Activated CD8-positive, alpha-beta memory T cell treated with anti-CD3 and anti-CD28 coated beads, Interleukin-2, amount 50 U/mL, for 24 hours (primary cell): ENCODE results near the gene DPP6.
"Not testable (repeated sequence)": the region's sequence is repeated elsewhere in the genome, so short reads cannot be mapped to it uniquely, and the experiment has no call there.

Experiments
- DNase-seq: peaks from one replicate; pipeline ENCODE4 v3.0.0-alpha.2; 2020; ENCODE audit errors: extremely low read depth

The DPP6 gene

GRCh38 chr7:154928136-154929005 lies 876.2 kb downstream of the DPP6 start:
- DNase-seq = no peak

DNA sequence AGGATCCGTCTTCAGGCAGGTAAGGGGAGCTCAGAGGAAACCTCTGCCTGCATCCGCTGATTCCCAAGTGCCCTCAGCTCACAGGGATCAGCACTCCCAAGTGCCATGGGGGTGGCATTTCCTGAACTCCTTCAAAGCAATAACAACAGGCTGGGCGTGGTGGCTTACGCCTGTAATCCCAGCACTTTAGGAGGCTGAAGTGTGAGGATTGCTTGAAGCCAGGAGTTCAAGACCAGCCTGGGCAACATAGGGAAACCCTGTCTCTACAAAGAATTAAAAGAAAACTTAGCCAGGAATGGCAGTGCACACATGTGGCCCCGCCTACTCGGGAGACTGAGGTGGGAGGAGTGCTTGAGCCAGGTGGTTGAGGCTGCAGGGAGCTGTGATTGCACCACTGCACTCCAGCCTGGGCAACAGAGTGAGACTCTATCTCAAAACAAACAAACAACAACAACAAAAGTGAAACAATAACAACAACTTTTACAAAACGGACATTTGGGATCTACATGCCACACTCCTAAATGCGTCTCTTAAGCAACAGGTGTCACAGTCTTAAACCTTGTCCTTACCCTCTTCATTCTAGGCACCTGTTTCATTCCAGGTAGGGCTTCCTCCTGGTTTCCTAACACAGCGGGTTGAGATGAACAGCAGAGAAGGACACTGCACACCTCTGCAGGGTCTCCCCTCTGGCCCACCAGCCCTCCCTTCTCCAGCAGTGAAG lies 877.0 kb downstream of the DPP6 start:
- no peak for DNase-seq

GRCh38 chr7:154931906-154932305 lies 879.7 kb downstream of the DPP6 start:
- no peak for DNase-seq

- DNase-seq = not testable (repeated sequence)
These were observed 882.3 kb downstream of the DPP6 start for GRCh38 chr7:154934353-154934952.

DNA sequence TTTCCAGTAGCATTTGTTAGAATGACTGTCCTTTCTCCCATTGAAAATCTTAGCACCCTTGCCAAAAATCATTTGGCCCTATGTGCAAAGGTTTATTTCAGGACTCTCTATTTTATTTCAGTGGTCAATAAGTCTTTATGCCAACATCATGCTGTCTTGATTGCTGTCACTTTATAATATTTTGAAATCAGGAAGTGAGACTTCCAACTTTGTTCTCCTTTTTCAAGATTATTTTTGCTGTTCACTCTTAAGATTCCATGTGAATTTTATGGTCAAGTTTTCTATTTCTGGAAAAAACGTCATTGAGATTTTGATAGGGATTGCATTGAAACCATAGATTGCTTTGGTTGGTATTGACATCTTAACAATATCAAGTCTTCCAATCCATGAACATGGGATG lies 885.6 kb downstream of the DPP6 start:
- DNase-seq = no peak

- DNase-seq = no peak
These were observed 890.5 kb downstream of the DPP6 start for GRCh38 chr7:154942691-154943090.
